Measurements from ENCODE around the gene SCFD2. TPM values are rescaled to one million over a fixed set of nuclear protein-coding genes. Genes with fewer than 3 reads are reported as not detected.

SCFD2 gene
- polyA plus RNA-seq, 4 donors, result 12.0 to 15.5 (median 14.1) TPM

- DNase-seq (ENCODE audit: low read depth in 4 of 4, low spot score in 2 of 4), result no peak
Observed at GRCh38 chr4:53121264-53121865, 244.5 kb downstream of the SCFD2 start.

GRCh38 chr4:53120778-53121177, 245.1 kb downstream of the SCFD2 start:
- DNase-seq (ENCODE audit: low read depth in 4 of 4, low spot score in 2 of 4), result no peak

- peak in 2 of 4 donors; percentile 37 for DNase-seq (ENCODE audit: low read depth in 4 of 4, low spot score in 2 of 4)
Observed at GRCh38 chr4:53119680-53120079, 246.2 kb downstream of the SCFD2 start.

GRCh38 chr4:53118676-53119075, 247.2 kb downstream of the SCFD2 start:
- DNase-seq (ENCODE audit: low read depth in 4 of 4, low spot score in 2 of 4), result no peak

- DNase-seq (ENCODE audit: low read depth in 4 of 4, low spot score in 2 of 4), result no peak
Observed at GRCh38 chr4:53116954-53117353, 248.9 kb downstream of the SCFD2 start.

DNA sequence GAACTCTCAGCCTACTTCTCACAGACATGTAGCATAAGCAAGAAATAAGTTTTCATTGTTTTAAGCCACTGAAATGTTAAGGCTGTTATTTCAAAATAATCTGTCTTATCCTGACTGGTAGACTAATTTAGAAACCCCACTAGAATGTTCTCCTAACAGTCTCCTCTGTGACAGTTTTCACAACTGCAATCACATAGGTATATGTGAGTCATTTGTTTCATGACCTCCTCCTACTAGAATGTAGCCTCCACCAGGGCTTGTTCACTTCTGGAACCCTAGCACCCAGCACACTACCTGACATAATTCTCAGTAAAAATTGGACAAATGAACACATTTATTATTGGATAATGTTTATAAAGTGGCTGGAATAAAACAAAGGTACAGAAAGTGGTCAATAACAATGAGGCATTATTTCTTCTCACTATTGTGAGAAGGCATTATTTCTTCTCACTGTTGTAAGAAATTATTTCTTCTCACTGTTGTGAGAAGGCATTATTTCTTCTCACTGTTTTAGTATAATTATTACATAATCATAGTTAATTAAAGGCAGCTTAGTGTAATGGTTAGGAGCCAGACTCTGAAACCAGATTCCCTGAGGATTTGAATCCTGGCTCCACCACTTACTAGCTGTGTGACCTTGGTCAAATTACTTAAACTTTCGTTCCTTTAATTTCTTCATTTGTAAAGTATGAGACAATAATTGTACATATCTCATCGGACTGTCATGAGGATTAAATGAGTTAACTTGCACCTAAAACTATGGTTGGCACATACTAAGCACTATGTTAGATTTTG, 252.2 kb downstream of the SCFD2 start:
- no peak for DNase-seq (ENCODE audit: low read depth in 4 of 4, low spot score in 2 of 4)

DNA sequence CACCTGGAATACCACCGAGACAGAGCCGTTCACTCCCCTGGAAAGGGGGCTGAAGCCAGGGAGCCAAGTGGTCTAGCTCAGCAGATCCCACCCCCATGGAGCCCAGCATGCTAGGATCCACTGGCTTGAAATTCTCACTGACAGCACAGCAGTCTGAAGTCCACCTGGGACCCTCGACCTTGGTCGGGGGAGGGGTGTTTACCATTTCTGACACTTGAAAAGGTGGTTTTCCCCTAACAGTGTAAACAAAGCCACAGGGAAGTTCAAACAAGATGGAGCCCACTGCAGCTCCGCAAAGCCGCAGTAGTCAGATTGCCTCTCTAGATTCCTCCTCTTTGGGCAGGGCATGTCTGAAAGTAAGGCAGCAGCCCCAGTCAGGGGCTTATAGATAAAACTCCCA, 260.5 kb downstream of the SCFD2 start:
- DNase-seq (ENCODE audit: low read depth in 4 of 4, low spot score in 2 of 4), result no peak

DNA sequence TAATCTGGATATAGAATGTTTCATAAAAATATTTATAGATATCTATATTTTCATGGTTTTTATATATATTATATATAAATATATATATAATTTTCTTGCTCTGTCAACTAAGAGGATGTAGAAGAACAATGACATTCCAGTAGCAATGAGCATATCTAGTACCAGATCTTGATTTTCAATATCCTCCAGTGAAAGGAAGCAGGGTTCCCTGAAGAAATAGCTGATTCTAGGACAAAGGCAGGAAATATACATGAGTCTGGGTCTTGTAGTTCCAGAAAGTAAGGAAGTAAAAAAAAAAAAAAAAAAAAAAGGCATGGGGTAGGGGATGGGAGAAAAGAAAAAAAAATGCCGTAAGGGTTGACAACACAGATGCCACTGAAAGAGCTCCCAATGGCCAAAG, 262.4 kb downstream of the SCFD2 start:
- DNase-seq (ENCODE audit: low read depth in 4 of 4, low spot score in 2 of 4), result no peak

DNA sequence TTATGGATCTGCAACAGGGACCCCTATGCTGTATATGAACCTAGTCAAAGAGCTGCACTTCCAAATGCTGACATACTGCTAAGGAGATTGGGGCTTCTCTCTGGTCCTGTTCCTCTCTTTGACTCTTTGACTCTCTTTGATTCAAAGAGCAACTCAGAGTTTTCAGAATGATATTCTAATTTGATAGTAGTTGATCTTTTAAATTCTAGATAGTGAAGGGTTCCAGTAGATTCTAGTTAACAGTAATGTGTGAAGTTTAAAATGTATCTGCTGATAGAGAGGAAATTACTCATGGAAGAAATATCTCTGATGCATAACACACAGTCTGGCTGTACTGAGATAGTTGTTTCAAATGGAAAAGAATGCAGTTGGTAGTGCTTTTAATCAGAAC, 264.7 kb downstream of the SCFD2 start:
- no peak for DNase-seq (ENCODE audit: low read depth in 4 of 4, low spot score in 2 of 4)

DNA sequence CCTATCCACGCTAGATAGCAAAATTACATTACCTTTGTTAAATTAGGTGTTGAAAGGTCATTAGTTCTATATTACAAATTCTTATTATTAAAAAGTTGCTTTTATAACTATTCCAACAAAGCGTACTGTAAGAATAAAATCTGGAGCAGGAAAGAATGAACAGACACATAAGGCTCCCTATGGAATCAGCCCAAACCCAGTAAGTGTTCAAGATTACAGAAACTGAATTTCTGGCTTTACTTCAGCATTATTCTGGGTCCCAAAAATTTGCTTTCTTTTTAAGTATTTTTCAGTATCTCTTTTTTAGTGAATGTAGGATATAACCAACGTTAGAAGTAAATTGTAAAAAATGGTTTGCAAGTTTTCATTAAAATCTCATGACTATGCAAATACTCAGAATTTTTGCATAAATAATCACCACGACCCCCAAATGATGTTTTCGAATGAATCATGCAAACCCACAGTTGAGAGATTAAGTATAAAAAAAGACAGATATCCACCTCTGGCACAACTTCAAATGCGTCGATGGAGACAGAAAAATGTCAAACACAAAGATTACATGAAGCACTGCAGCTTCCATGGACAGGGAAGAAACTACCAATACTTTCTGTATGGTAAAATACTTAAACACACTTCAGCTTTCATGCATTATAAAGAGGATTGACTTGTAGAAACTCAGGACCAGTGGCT, 265.2 kb downstream of the SCFD2 start:
- no peak for DNase-seq (ENCODE audit: low read depth in 4 of 4, low spot score in 2 of 4)

- no peak for DNase-seq (ENCODE audit: low read depth in 4 of 4, low spot score in 2 of 4)
Observed at GRCh38 chr4:53098681-53099121, 267.2 kb downstream of the SCFD2 start.

DNA sequence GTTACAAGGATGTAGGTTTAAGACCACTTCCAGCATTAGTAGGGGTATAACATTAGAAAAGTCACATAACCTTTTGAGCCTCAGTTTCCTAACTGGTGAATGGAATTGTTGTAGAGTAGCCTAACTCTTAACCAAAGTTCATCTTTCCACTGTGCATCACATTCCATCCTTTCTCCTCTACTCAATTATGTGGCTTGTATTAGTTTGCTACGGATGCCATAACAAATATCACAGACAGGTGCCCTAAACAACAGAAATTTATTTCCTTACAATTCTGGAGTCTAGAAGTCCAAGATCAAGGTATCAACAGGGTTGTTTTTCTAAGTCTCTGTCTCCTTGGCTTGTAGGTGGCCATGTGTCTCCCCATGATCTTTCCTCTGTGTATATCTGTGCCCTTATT, 271.8 kb downstream of the SCFD2 start:
- DNase-seq (ENCODE audit: low read depth in 4 of 4, low spot score in 2 of 4), result no peak

DNA sequence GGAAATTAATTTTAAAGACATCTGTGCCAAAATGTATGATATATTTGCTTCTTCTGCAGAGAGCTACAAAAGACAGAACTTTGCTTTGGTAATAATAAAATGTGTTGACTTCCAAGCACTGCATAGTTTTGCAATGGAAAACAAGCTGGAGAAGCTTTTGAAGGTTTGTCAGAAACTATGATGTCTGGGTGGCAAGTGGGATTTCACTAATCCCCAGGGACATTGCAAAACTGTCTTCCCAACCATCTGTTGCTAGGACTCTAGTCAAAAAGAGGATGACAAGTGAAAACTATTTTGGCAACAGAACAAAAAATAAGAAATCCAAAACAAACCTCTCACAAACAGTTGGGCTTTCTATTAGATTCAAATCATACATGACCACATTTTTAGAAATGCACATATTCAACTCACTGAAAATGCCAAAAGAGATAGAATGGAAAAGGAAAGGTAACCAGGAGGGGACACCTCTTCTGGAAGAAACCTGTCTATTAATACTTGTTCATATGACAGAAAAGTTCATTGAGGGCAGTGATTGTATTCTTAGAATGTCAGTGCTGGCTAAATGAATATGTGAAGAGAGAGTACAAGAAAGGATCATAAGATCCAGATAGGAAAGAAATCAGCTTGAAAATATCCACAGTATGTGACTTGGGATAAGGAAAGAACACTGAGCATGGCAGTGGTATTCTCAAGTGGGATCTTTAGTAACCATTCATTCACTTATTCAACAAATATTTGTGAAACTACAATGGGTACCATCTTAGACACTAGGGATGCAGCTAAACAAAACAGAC, 275.7 kb downstream of the SCFD2 start:
- DNase-seq (ENCODE audit: low read depth in 4 of 4, low spot score in 2 of 4), result peak in 1 of 4 donors; percentile 7

GRCh38 chr4:53088152-53088551, 277.7 kb downstream of the SCFD2 start:
- no peak for DNase-seq (ENCODE audit: low read depth in 4 of 4, low spot score in 2 of 4)

GRCh38 chr4:53076374-53076958, 289.4 kb downstream of the SCFD2 start:
- DNase-seq (ENCODE audit: low read depth in 4 of 4, low spot score in 2 of 4), result no peak

- no peak for DNase-seq (ENCODE audit: low read depth in 4 of 4, low spot score in 2 of 4)
Observed at GRCh38 chr4:53075162-53075785, 290.6 kb downstream of the SCFD2 start.

DNA sequence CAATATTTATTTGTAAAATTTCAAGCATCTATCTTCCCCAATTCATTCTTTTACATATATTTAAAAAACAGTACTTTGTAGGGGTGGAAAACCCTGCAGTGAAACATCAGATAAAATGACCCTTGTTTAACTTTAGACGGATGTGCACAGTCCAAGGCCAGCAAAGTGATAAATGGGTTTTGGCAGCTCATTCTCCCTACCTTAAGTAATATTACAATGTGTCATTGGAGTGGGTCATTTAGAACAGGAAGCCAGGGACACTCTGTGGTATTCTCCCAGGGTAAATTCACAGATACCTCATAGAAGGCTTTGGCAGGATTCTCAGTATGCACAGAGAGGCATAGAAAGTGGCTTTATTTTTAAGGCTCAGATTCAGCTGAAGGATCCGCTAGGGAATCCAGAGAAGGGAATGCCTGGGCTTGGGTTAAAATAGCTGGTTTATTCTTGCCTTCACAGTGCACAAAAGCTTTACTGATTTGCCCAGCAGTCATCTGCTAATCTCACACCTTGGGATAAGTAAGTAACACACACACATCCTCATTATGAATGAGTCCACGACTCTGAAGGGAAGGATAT, 297.0 kb downstream of the SCFD2 start:
- no peak for DNase-seq (ENCODE audit: low read depth in 4 of 4, low spot score in 2 of 4)

DNA sequence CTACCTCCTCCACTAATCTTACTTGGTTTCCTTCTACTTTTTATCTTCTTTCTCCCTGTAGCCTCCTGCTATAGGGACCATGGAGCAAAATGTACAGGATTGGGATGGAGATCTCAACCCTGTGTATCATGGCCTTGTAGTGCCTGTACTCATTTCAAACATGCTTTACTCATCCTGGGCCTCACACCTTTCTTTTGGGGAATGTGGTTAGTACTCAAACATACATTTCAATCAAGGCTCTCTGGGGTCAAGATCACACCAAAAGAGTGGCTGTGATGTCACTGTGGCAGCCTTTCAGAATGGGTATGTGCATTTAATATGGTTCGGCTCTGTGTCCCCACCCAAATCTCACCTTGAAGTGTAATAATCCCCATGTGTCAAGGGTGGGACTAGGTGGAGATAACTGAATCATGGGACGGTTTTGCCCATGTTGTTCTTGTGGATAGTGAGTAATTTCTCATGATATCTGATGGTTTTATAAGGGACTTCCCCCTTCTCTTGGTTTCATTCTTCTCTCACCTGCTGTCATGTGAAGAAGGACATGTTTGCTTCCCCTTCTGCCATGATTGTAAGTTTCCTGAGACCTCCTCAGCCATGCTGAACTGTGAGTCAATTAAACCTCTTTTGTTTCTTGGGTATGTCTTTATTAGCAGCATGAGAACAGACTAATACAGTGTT, 298.6 kb downstream of the SCFD2 start:
- DNase-seq (ENCODE audit: low read depth in 4 of 4, low spot score in 2 of 4), result no peak

GRCh38 chr4:53066155-53066554, 299.7 kb downstream of the SCFD2 start:
- DNase-seq (ENCODE audit: low read depth in 4 of 4, low spot score in 2 of 4), result no peak

Data from left renal cortex interstitium (tissue), 4 donors.